Esophagus muscularis mucosa (tissue), 4 donors: Measurements from ENCODE around the gene ZNF599. TPM values are rescaled to one million over a fixed set of nuclear protein-coding genes. Genes with fewer than 3 reads are reported as not detected.
A peak's percentile ranks its signal among the peaks of the same experiment; 100 is the strongest.

Experiments used
- DNase-seq: peaks from one replicate; pipeline ENCODE4 v3.0.0-alpha.2; 2017; ENCODE audit errors: extremely low spot score
- H3K27ac ChIP-seq, 4 donors: fragments of 200-600 bp; sonication (generic); replicated peaks in 1 of 4; 1 replicate in 3 of 4; 2 replicates in 1 of 4; pipeline ENCODE4 v1.5.1; 2016 to 2019; ENCODE audit warnings: mild to moderate bottlenecking in 1 of 4
- H3K27me3 ChIP-seq, 4 donors: fragments of 200-600 bp; sonication (generic); one replicate each; pipeline versions ENCODE4 v1.5.1 to v1.6.0; 2016 to 2019
- H3K36me3 ChIP-seq, 4 donors: fragments of 200-600 bp; sonication (generic); one replicate each; pipeline ENCODE4 v1.5.1; 2016 to 2019
- H3K4me1 ChIP-seq, 4 donors: fragments of 200-600 bp; sonication (generic); one replicate each; pipeline ENCODE4 v1.5.1; 2016 to 2019
- H3K4me3 ChIP-seq, 4 donors: fragments of 200-600 bp; sonication (generic); 1 replicate in 2 of 4; 2 replicates in 2 of 4; pipeline ENCODE4 v1.5.1; 2016 to 2019; ENCODE audit warnings: mild to moderate bottlenecking in 4 of 4, moderate library complexity in 1 of 4
- H3K9me3 ChIP-seq, 4 donors: fragments of 200-600 bp; sonication (generic); 1 replicate in 3 of 4; 2 replicates in 1 of 4; pipeline ENCODE4 v1.5.1; 2016 to 2019
- EP300 ChIP-seq: sonication (generic); formaldehyde crosslinking; IDR thresholded peaks from one replicate; pipeline ENCODE4 v1.6.1; 2017; ENCODE audit warnings: antibody characterized with exemption
- POLR2A ChIP-seq: fragments of 450-650 bp; IDR thresholded peaks from one replicate; pipeline ENCODE4 v1.6.1; 2017; ENCODE audit warnings: antibody characterized with exemption, moderate library complexity, mild to moderate bottlenecking, low read depth
- POLR2AphosphoS5 ChIP-seq, 2 donors: sonication (generic); formaldehyde crosslinking; IDR thresholded peaks; one replicate each; pipeline ENCODE4 v1.6.1; 2017; ENCODE audit warnings: antibody characterized with exemption in 2 of 2
- WGBS: methylation state at CpG from one replicate; pipeline ENCODE4 v1.1.5; 2018; 5-methylcytosine and 5-hydroxymethylcytosine counted together
- intact Hi-C: fragments of 100-400 bp; cut with DNase I; formaldehyde crosslinking; loops from one replicate; pipeline ENCODE4 v1.15.1; 2023
- total RNA-seq, 4 donors: library from RNA; depleted of rRNA; stranded (reverse); fragments of >200 nt; gene quantifications; one replicate each; pipeline versions ENCODE4 v1.1.0 to v1.2.1, GENCODE V29; 2016
- TF ChIP-seq, protein P1 (sequence below), 3 experiments: fragments of 200-600 bp in 2 of 3; fragments of 450-650 bp in 1 of 3; sonication (generic) in 2 of 3; IDR thresholded peaks; one replicate each; pipeline ENCODE4 v1.5.1; 2017 to 2019; ENCODE audit warnings: antibody characterized with exemption in 3 of 3, mild to moderate bottlenecking in 2 of 3, moderate library complexity in 1 of 3

The ZNF599 gene
- 1 to 10 TPM; 5.8 to 7.1 (median 6.7) TPM for total RNA-seq

DNA sequence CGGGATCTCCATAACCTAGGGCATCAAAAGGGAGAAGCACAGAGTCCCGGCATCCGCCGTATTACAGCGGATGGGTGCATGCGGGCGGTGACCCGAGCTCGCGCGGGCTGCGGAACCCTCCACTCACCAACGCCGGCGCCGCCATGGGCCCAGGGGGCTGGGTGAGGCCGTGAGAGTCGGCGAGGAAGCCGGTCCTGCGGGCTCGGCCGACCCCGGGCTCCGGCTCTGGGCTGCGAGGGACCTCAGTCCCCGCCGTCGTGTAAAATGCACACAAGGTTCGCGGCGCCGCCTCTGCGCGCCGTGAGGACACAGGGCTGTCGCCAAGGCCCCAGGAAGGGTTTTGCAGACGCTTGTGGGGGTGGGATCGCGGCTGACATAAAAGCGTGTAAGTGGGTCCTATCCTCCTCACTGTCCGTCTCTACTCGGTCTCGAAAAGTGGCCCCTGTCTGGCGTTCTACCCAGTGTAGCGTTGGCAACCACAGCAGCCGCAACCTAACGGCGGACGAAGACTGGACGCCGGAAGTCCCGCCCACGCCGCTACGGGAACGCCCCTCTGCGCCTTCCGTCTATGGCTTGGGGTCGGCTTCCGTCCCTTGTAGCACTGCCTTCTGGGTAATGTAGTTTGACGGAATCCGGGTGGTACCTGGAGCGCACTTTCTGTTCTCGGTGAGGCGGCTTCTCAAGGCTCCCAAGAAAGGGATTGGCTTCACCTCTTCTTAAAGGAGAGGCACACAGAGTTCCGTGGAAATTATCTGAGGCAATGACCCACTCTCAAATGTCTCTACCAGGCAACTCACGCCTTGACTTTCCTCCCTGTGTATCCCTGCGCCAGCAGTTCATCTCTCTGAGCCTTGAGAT lies at the start of gene ZNF599:
Gene ZNF599, minus strand, starts transcription at position 519 of the 858 bp plus-strand sequence. Its CDS starts 374 bp downstream, at position 145.
- intact Hi-C loops, result loop anchor here (2.0 to 10.0 kb wide), 2 partner anchors 38 to 98 kb away; partner anchors contain the start of genes SCGB2B2, ZNF181 and ZNF302

DNA sequence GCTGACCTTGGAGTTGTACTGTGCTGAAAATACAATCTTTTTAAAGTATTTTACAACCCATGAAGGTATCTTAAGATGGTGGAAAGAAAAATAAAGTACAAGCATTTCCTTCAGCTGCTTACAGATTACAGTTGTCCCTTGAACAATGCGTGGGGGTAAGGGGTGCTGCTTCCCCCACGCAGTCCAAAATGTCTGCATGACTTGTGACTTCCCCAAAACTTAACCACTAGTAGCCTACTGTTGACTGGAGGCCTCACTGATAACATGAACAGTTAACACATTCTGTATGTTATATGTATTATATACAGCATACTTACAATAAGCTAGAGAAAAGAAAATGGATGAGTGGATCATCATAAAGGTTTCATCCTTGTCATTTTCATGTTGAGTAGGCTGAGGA lies 45.3 kb upstream of the ZNF599 start:
- intact Hi-C loops, result no loop called here
- no peaks in the 10 kb centered on the region for H3K4me1 ChIP-seq
- peaks cover 0 to 7% (median 0%) of the 10 kb centered on the region in 4 donors for H3K27me3 ChIP-seq
- no peaks in the 10 kb centered on the region for H3K9me3 ChIP-seq
- no peak for DNase-seq
- TF ChIP-seq, protein P1, sequence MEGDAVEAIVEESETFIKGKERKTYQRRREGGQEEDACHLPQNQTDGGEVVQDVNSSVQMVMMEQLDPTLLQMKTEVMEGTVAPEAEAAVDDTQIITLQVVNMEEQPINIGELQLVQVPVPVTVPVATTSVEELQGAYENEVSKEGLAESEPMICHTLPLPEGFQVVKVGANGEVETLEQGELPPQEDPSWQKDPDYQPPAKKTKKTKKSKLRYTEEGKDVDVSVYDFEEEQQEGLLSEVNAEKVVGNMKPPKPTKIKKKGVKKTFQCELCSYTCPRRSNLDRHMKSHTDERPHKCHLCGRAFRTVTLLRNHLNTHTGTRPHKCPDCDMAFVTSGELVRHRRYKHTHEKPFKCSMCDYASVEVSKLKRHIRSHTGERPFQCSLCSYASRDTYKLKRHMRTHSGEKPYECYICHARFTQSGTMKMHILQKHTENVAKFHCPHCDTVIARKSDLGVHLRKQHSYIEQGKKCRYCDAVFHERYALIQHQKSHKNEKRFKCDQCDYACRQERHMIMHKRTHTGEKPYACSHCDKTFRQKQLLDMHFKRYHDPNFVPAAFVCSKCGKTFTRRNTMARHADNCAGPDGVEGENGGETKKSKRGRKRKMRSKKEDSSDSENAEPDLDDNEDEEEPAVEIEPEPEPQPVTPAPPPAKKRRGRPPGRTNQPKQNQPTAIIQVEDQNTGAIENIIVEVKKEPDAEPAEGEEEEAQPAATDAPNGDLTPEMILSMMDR (IDR thresholded peaks at IDR 0.05), result no peak
- TF ChIP-seq POLR2A (no peak), EP300 (no peak), POLR2AphosphoS5 (IDR thresholded peaks at IDR 0.05) (no peak)
- WGBS, result 50% methylated on average over 2 of the region's 2 CpGs
- H3K4me3 ChIP-seq, result no peak overlapping the region
- H3K27ac ChIP-seq, result no peak overlapping the region
- no peaks in the 10 kb centered on the region for H3K36me3 ChIP-seq

More for the DNA sequence above, at the start of gene ZNF599:
- TF ChIP-seq EP300, result no peak
- peak; percentile 91 to 98 for TF ChIP-seq POLR2AphosphoS5 (IDR thresholded peaks at IDR 0.05)
- Histone ChIP-seq H3K27ac (peak within 1 kb of the TSS; percentile 78 to 91 (median 84)), H3K4me3 (peak within 1 kb of the TSS; percentile 73 to 96 (median 88)), H3K4me1 (peaks cover 12 to 16% (median 14%) of the 10 kb centered on the region in 4 donors), H3K36me3 (peaks cover 7 to 22% (median 18%) of the 10 kb centered on the region in 4 donors), H3K27me3 (no peaks in the 10 kb centered on the region), H3K9me3 (no peaks in the 10 kb centered on the region)
- DNase-seq, result peak; percentile 98
- 12% methylated on average over 14 of the region's 69 CpGs for WGBS

DNA sequence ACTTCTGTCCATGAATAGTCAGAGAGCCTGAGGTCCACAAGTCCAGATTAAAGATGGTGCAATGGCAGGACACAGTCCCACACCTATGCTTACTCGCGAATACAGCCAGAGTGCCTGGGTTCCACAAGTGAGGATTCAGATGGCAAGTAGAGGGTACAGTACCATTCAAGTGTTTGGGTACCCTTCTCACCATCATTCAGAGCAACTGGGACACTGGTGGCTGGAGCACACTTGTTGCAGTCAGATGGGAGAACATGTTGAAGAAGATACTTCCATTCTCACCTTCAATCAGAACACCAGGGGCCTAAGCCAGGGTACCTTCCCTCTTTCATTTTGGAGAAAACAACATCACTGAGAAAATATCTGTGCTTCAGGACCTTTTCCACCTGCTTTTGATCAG lies 43.7 kb upstream of the ZNF599 start:
- intact Hi-C loops, result no loop called here
- DNase-seq, result no peak
- WGBS, result 82% methylated on average over 2 of the region's 2 CpGs
- no peaks in the 10 kb centered on the region for H3K4me1 ChIP-seq
- no peak overlapping the region for H3K4me3 ChIP-seq
- H3K27ac ChIP-seq, result no peak overlapping the region
- H3K9me3 ChIP-seq, result no peaks in the 10 kb centered on the region
- TF ChIP-seq EP300, result no peak
- TF ChIP-seq, protein P1 (IDR thresholded peaks at IDR 0.05), result no peak
- TF ChIP-seq POLR2AphosphoS5 (IDR thresholded peaks at IDR 0.05), result no peak
- TF ChIP-seq POLR2A, result no peak
- no peaks in the 10 kb centered on the region for H3K36me3 ChIP-seq
- H3K27me3 ChIP-seq, result peaks cover 0 to 7% (median 0%) of the 10 kb centered on the region in 4 donors

DNA sequence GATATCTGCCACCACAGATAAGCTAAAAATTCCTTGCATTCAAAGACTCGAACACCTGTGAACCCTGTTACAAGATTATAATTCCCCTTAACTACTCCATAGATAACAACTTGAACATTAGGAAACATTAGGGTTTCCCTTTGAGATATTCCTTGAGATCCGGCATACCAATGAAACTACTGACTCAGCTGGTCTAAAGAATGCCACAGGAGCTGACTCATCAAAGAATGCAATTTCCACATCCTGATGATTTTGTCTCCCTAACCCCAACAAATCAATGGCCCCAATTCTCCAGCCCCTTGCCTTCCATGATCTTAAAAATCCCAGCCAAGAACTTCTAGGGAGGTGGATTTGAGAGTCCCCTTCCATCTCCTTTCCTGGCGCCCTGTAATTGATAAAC lies 35.6 kb upstream of the ZNF599 start:
- Histone ChIP-seq H3K4me3 (no peak overlapping the region), H3K27ac (no peak overlapping the region), H3K27me3 (no peaks in the 10 kb centered on the region), H3K36me3 (no peaks in the 10 kb centered on the region), H3K4me1 (no peaks in the 10 kb centered on the region), H3K9me3 (peaks cover 0 to 21% (median 7%) of the 10 kb centered on the region in 4 donors)
- TF ChIP-seq POLR2AphosphoS5 (IDR thresholded peaks at IDR 0.05) (no peak), EP300 (no peak), POLR2A (no peak)
- TF ChIP-seq, protein P1 (IDR thresholded peaks at IDR 0.05), result no peak
- 86% methylated on average over 3 of the region's 3 CpGs for WGBS
- intact Hi-C loops, result no loop called here
- no peak for DNase-seq
